OCI-LY7 (cell line): Measurements from ENCODE around the gene ZMYND11. TPM values are rescaled to one million over a fixed set of nuclear protein-coding genes. Genes with fewer than 3 reads are reported as not detected.
A peak's percentile ranks its signal among the peaks of the same experiment; 100 is the strongest.

Experiments
- BruUV-seq: library from RNA; stranded (reverse); fragments of 400-500 nt; replicated peaks from 2 replicates; lab custom pipeline; 2021; lab: Mats Ljungman, UMichigan
- CTCF ChIA-PET: fragments of 300-600 bp; sonication (Branson Sonifier 250); formaldehyde crosslinking; loops from one replicate; lab custom pipeline; 2022; ENCODE audit warnings: antibody characterized with exemption; ENCODE audit not compliant: unreplicated experiment; lab: Charles Lee
- POLR2A ChIA-PET: fragments of 300-600 bp; sonication (Branson Sonifier 250); formaldehyde crosslinking; loops from one replicate; lab custom pipeline; 2022; ENCODE audit warnings: antibody characterized with exemption; lab: Charles Lee
- DNase-seq: peaks from one replicate; pipeline ENCODE4 v3.0.0-alpha.2; 2015; ENCODE audit warnings: low spot score
- H2AFZ ChIP-seq: fragments of 200-600 bp; sonication (generic), shearing (Covaris generic); 2 replicates; pipeline ENCODE4 v1.6.1; 2014; ENCODE audit warnings: mild to moderate bottlenecking, antibody characterized with exemption, low read length, moderate library complexity
- H3K27ac ChIP-seq: fragments of 200-600 bp; sonication (generic); 2 replicates; pipeline ENCODE4 v1.5.1; 2014; ENCODE audit warnings: mixed run types, low read depth, mild to moderate bottlenecking, moderate library complexity, low read length, inconsistent platforms; ENCODE audit not compliant: poor library complexity, severe bottlenecking
- H3K36me3 ChIP-seq: fragments of 200-600 bp; sonication (generic); 2 replicates; pipeline ENCODE4 v1.6.1; 2014; ENCODE audit warnings: mild to moderate bottlenecking, antibody characterized with exemption, low read length, moderate library complexity, mixed read lengths; ENCODE audit not compliant: insufficient read depth
- H3K4me1 ChIP-seq: fragments of 200-600 bp; sonication (generic); 2 replicates; pipeline ENCODE4 v1.5.1; 2014; ENCODE audit warnings: mild to moderate bottlenecking, low read length; ENCODE audit not compliant: insufficient read depth, poor library complexity, severe bottlenecking
- H3K4me2 ChIP-seq: fragments of 200-600 bp; sonication (generic); 2 replicates; pipeline ENCODE4 v1.6.1; 2014; ENCODE audit warnings: mild to moderate bottlenecking, low read length
- H3K4me3 ChIP-seq: fragments of 200-600 bp; sonication (generic); 2 replicates; pipeline ENCODE4 v1.5.1; 2014; ENCODE audit warnings: mild to moderate bottlenecking, low read depth, low read length; ENCODE audit not compliant: poor library complexity, severe bottlenecking
- H3K79me2 ChIP-seq: fragments of 200-600 bp; sonication (generic); 2 replicates; pipeline ENCODE4 v1.6.1; 2016; ENCODE audit warnings: low read depth, mild to moderate bottlenecking, low read length, moderate library complexity, mixed read lengths; ENCODE audit not compliant: insufficient read depth
- H3K9me2 ChIP-seq: fragments of 200-600 bp; sonication (generic); 2 replicates; pipeline ENCODE4 v1.6.1; 2016; ENCODE audit warnings: mild to moderate bottlenecking, low read length, mixed read lengths; ENCODE audit not compliant: insufficient read depth
- H3K9me3 ChIP-seq: fragments of 200-600 bp; sonication (generic); 2 replicates; pipeline ENCODE4 v1.6.1; 2014; ENCODE audit warnings: mild to moderate bottlenecking, mixed run types, low read length, mixed read lengths
- H4K20me1 ChIP-seq: fragments of 200-600 bp; sonication (generic); 2 replicates; pipeline ENCODE4 v1.6.1; 2014; ENCODE audit warnings: mild to moderate bottlenecking, antibody characterized with exemption, low read length, moderate library complexity, mixed read lengths; ENCODE audit not compliant: insufficient read depth
- EZH2phosphoT487 ChIP-seq: fragments of 200-600 bp; sonication (generic); IDR thresholded peaks from 2 replicates; pipeline ENCODE4 v1.6.1; 2018; ENCODE audit warnings: low read depth, borderline replicate concordance, mild to moderate bottlenecking, mixed run types, antibody characterized with exemption, low read length, moderate library complexity, mixed read lengths
- intact Hi-C: fragments of 100-400 bp; cut with micrococcal nuclease; formaldehyde crosslinking; loops from one replicate; pipeline ENCODE4 v1.10.0; 2022; ENCODE audit not compliant: unreplicated experiment
- total RNA-seq, 2 experiments: library from RNA; depleted of rRNA in 1 of 2; stranded (reverse); fragments of >200 nt in 1 of 2; shearing (Covaris generic) in 1 of 2; gene quantifications; 2 replicates each; pipeline ENCODE4 v1.2.3, GENCODE V29; 2014 to 2022
- TF ChIP-seq, protein P1 (sequence below): fragments of 200-600 bp; sonication (generic); conservative IDR thresholded peaks from 2 replicates; pipeline ENCODE4 v1.5.1; 2014; ENCODE audit warnings: mild to moderate bottlenecking, antibody characterized with exemption, low read length, moderate library complexity, mixed read lengths

ZMYND11 gene
- total RNA-seq, 2 experiments from 2014 or later = 4.0 to 5.5 TPM

GRCh38 chr10:271201-271600, 135.9 kb downstream of the ZMYND11 start:
- Histone ChIP-seq H3K36me3 (peaks cover 5% of the 10 kb centered on the region; the same call in 1 of the 2 replicates), H3K9me3 (no peaks in the 10 kb centered on the region), H3K4me1 (peaks cover 32% of the 10 kb centered on the region), H2AFZ (no peak overlapping the region), H4K20me1 (no peaks in the 10 kb centered on the region), H3K27ac (no peak overlapping the region), H3K4me2 (peak overlapping the region; percentile 27), H3K9me2 (no peaks in the 10 kb centered on the region), H3K4me3 (no peak overlapping the region), H3K79me2 (no peaks in the 10 kb centered on the region)
- no TSS peak for BruUV-seq
- DNase-seq = no peak
- TF ChIP-seq EZH2phosphoT487 = no peak
- TF ChIP-seq, protein P1, sequence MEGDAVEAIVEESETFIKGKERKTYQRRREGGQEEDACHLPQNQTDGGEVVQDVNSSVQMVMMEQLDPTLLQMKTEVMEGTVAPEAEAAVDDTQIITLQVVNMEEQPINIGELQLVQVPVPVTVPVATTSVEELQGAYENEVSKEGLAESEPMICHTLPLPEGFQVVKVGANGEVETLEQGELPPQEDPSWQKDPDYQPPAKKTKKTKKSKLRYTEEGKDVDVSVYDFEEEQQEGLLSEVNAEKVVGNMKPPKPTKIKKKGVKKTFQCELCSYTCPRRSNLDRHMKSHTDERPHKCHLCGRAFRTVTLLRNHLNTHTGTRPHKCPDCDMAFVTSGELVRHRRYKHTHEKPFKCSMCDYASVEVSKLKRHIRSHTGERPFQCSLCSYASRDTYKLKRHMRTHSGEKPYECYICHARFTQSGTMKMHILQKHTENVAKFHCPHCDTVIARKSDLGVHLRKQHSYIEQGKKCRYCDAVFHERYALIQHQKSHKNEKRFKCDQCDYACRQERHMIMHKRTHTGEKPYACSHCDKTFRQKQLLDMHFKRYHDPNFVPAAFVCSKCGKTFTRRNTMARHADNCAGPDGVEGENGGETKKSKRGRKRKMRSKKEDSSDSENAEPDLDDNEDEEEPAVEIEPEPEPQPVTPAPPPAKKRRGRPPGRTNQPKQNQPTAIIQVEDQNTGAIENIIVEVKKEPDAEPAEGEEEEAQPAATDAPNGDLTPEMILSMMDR = no peak
- ChIA-PET POLR2A (interaction anchor here (0.7 to 2.1 kb wide), 3 partner anchors 9 to 62 kb away, joined by 3 to 5 read pairs (median 3); no protein-coding TSS in a partner anchor), CTCF (no interaction called here)
- intact Hi-C loops = no loop called here

- intact Hi-C loops = no loop called here
- Histone ChIP-seq H3K79me2 (no peaks in the 10 kb centered on the region), H3K36me3 (peaks cover 7% of the 10 kb centered on the region; the same call in 1 of the 2 replicates), H3K4me1 (peaks cover 29% of the 10 kb centered on the region), H3K27ac (no peak overlapping the region), H3K9me2 (no peaks in the 10 kb centered on the region), H2AFZ (no peak overlapping the region), H3K4me3 (no peak overlapping the region), H3K4me2 (peak overlapping the region; percentile 27; the same call in 1 of the 2 replicates), H3K9me3 (no peaks in the 10 kb centered on the region), H4K20me1 (no peaks in the 10 kb centered on the region)
- TF ChIP-seq EZH2phosphoT487 = no peak
- TF ChIP-seq, protein P1 = no peak
- BruUV-seq = no TSS peak
- CTCF ChIA-PET = no interaction called here
- peak; percentile 15 for DNase-seq
- POLR2A ChIA-PET = interaction anchor here (0.7 to 2.1 kb wide), 3 partner anchors 9 to 61 kb away, joined by 3 to 5 read pairs (median 3); no protein-coding TSS in a partner anchor
Observed at GRCh38 chr10:271722-272121, 136.5 kb downstream of the ZMYND11 start.

DNA sequence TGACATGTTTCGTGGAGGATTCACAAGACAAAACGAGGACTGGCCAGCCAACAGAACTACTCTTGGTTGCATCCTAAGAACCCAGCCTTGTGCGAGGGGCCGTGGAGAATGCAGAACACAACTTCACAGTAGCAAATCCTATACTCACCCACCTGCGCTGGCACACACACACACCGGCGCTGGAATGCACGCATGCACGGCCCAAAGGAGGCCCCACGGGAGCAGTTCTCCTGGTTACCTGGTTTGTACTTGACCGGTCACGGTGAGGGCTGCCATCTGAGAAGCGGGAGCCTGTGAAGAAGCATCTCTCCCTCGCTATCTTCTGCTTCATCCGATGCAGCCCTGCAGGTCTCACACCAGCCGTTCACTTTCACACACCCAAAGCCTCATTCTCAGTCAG, 137.8 kb downstream of the ZMYND11 start:
- Histone ChIP-seq H4K20me1 (no peaks in the 10 kb centered on the region), H3K79me2 (no peaks in the 10 kb centered on the region), H3K4me2 (no peak overlapping the region), H3K27ac (no peak overlapping the region), H3K4me3 (no peak overlapping the region), H3K9me2 (no peaks in the 10 kb centered on the region), H3K9me3 (no peaks in the 10 kb centered on the region), H3K36me3 (peaks cover 13% of the 10 kb centered on the region; the same call in 1 of the 2 replicates), H2AFZ (no peak overlapping the region), H3K4me1 (peaks cover 17% of the 10 kb centered on the region)
- POLR2A ChIA-PET = interaction anchor here (2.1 kb wide), 1 partner anchor 12 kb away, joined by 5 read pairs; no protein-coding TSS in a partner anchor
- TF ChIP-seq, protein P1 = no peak
- no peak for TF ChIP-seq EZH2phosphoT487
- no peak for DNase-seq
- CTCF ChIA-PET = no interaction called here
- no TSS peak for BruUV-seq
- intact Hi-C loops = no loop called here
